IMR-90 (cell line): ENCODE data around the gene SLC9C2. TPM values are rescaled to one million over a fixed set of nuclear protein-coding genes. Genes with fewer than 3 reads are reported as not detected.
A peak's percentile ranks its signal among the peaks of the same experiment; 100 is the strongest.
"Not testable (repeated sequence)": the region's sequence is repeated elsewhere in the genome, so short reads cannot be mapped to it uniquely, and the experiment has no call there.

ENCODE experiments used
- ATAC-seq: fragments of 200-7000 bp; cut with Tn5 transposase; 2 replicates; pipeline ENCODE4 v1.9.1; 2020; ENCODE audit warnings: low read depth, mild to moderate bottlenecking, moderate library complexity
- BruUV-seq: library from RNA; stranded (reverse); fragments of 400-500 nt; replicated peaks from 2 replicates; lab custom pipeline; 2021; lab: Mats Ljungman, UMichigan
- CTCF ChIA-PET: fragments of 300-600 bp; formaldehyde crosslinking; extraction: SDS; loops from one replicate; lab custom pipeline; 2021; ENCODE audit warnings: antibody characterized with exemption; lab: Yijun Ruan, JAX
- POLR2A ChIA-PET: fragments of 300-600 bp; sonication (Branson Sonifier 250); formaldehyde crosslinking; loops from one replicate; lab custom pipeline; 2022; ENCODE audit warnings: antibody characterized with exemption; ENCODE audit not compliant: unreplicated experiment; lab: Charles Lee
- DNase-seq: peaks from one replicate; pipeline ENCODE4 v3.0.0; 2013
- H2AFZ ChIP-seq: replicated peaks from 2 replicates; pipeline ENCODE3; 2013; ENCODE audit warnings: low read length, mild to moderate bottlenecking; ENCODE audit not compliant: poor library complexity
- H2AK5ac ChIP-seq: 2 replicates; pipeline ENCODE4 v1.6.1; 2013; ENCODE audit warnings: low read depth, low read length, inconsistent platforms
- H2AK9ac ChIP-seq: replicated peaks from 2 replicates; pipeline ENCODE3; 2013; ENCODE audit warnings: mild to moderate bottlenecking, low read depth, low read length, moderate library complexity; ENCODE audit not compliant: poor library complexity
- H2BK120ac ChIP-seq: 2 replicates; pipeline ENCODE4 v1.6.1; 2013; ENCODE audit warnings: low read depth, low read length, inconsistent platforms
- H2BK15ac ChIP-seq: 3 replicates; pipeline ENCODE4 v1.6.1; 2013; ENCODE audit warnings: low read depth, low read length, inconsistent platforms
- H2BK20ac ChIP-seq: 2 replicates; pipeline ENCODE4 v1.6.1; 2013; ENCODE audit warnings: low read depth, mild to moderate bottlenecking, inconsistent platforms, low read length, moderate library complexity
- H2BK5ac ChIP-seq: 2 replicates; pipeline ENCODE4 v1.6.1; 2013; ENCODE audit warnings: mild to moderate bottlenecking, low read depth, low read length, inconsistent platforms; ENCODE audit not compliant: poor library complexity, severe bottlenecking
- H3K14ac ChIP-seq: replicated peaks from 2 replicates; pipeline ENCODE4 v1.6.1; 2013; ENCODE audit warnings: low read depth, low read length, inconsistent platforms
- H3K18ac ChIP-seq: 2 replicates; pipeline ENCODE4 v1.6.1; 2013; ENCODE audit warnings: low read depth, low read length, control low read depth
- H3K23ac ChIP-seq: 2 replicates; pipeline ENCODE4 v1.6.1; 2013; ENCODE audit warnings: low read depth, low read length, inconsistent platforms
- H3K27ac ChIP-seq: 2 replicates; pipeline ENCODE4 v1.5.1; 2013; ENCODE audit warnings: mild to moderate bottlenecking, control low read depth, low read length; ENCODE audit not compliant: insufficient read depth
- H3K27me3 ChIP-seq: 2 replicates; pipeline ENCODE4 v1.6.1; 2013; ENCODE audit warnings: low read length; ENCODE audit not compliant: control insufficient read depth, insufficient read depth
- H3K36me3 ChIP-seq: 2 replicates; pipeline ENCODE4 v1.6.1; 2013; ENCODE audit warnings: low read length, mixed read lengths; ENCODE audit not compliant: control insufficient read depth, insufficient read depth
- H3K4ac ChIP-seq: 2 replicates; pipeline ENCODE4 v1.6.1; 2013; ENCODE audit warnings: low read depth, low read length, inconsistent platforms
- H3K4me1 ChIP-seq: 2 replicates; pipeline ENCODE4 v1.6.1; 2013; ENCODE audit warnings: low read length, mixed read lengths; ENCODE audit not compliant: control insufficient read depth, insufficient read depth
- H3K4me2 ChIP-seq: 2 replicates; pipeline ENCODE4 v1.6.1; 2013; ENCODE audit warnings: low read depth, mild to moderate bottlenecking, control low read depth, low read length, moderate library complexity
- H3K4me3 ChIP-seq: 2 replicates; pipeline ENCODE4 v1.5.1; 2013; ENCODE audit warnings: low read depth, mild to moderate bottlenecking, control low read depth, low read length, moderate library complexity; ENCODE audit not compliant: insufficient read depth
- H3K56ac ChIP-seq: 2 replicates; pipeline ENCODE4 v1.6.1; 2013; ENCODE audit warnings: low read length, inconsistent platforms; ENCODE audit not compliant: insufficient read depth; ENCODE audit errors: extremely low read depth
- H3K79me1 ChIP-seq, 2 experiments: 2 replicates each; pipeline ENCODE4 v1.6.1; 2013; ENCODE audit warnings: low read length in 2 of 2, inconsistent platforms in 1 of 2, low read depth in 1 of 2
- H3K9ac ChIP-seq: 2 replicates; pipeline ENCODE4 v1.6.1; 2013; ENCODE audit warnings: low read depth, low read length, control low read depth
- H3K9me1 ChIP-seq: 2 replicates; pipeline ENCODE4 v1.6.1; 2013; ENCODE audit warnings: low read length, inconsistent platforms; ENCODE audit not compliant: insufficient read depth
- H3K9me3 ChIP-seq: 2 replicates; pipeline ENCODE4 v1.6.1; 2013; ENCODE audit warnings: low read length; ENCODE audit not compliant: control insufficient read depth, insufficient read depth
- H4K20me1 ChIP-seq: 2 replicates; pipeline ENCODE4 v1.6.1; 2013; ENCODE audit warnings: low read length, inconsistent platforms; ENCODE audit not compliant: insufficient read depth
- H4K5ac ChIP-seq: 2 replicates; pipeline ENCODE4 v1.6.1; 2013; ENCODE audit warnings: mild to moderate bottlenecking, low read depth, low read length, control low read depth
- H4K8ac ChIP-seq, 2 experiments: 2 replicates each; pipeline ENCODE4 v1.6.1; 2013; ENCODE audit warnings: low read depth in 2 of 2, low read length in 2 of 2, control low read depth in 1 of 2, inconsistent platforms in 1 of 2
- H4K91ac ChIP-seq: 2 replicates; pipeline ENCODE4 v1.6.1; 2013; ENCODE audit warnings: low read depth, low read length, inconsistent platforms; ENCODE audit not compliant: insufficient read depth
- WGBS, 2 experiments: methylation state at CpG; one replicate each; pipeline versions ENCODE4 v1.1.5 to v1.1.7; 2013; ENCODE audit warnings: missing lambda C conversion rate in 2 of 2; ENCODE audit not compliant: insufficient read length in 1 of 2; ENCODE audit errors: extremely low coverage in 2 of 2; 5-methylcytosine and 5-hydroxymethylcytosine counted together
- dilution Hi-C: fragments of 300-500 bp; cut with HindIII; formaldehyde crosslinking; loops from one replicate; pipeline ENCODE4 v1.14.3; 2018; ENCODE audit warnings: low sequenced_read_pairs; ENCODE audit not compliant: unreplicated experiment
- in situ Hi-C: fragments of 300-500 bp; cut with MboI; formaldehyde crosslinking; loops from 3 replicates; pipeline ENCODE4 v1.14.3; 2019; ENCODE audit warnings: low sequenced_read_pairs, inconsistent platforms, mixed read lengths
- intact Hi-C: fragments of 100-400 bp; cut with micrococcal nuclease; formaldehyde crosslinking; loops from 2 replicates; pipeline ENCODE4 v1.10.0; 2022
- polyA plus RNA-seq, 3 experiments: library from polyadenylated mRNA; depleted of rRNA; stranded (reverse); fragments of >200 nt; gene quantifications; 2 replicates each; pipeline ENCODE4 v1.2.3, GENCODE V29; 2012; ENCODE audit warnings: low replicate concordance in 1 of 3
- total RNA-seq: library from RNA; depleted of rRNA; stranded (reverse); fragments of >200 nt; gene quantifications from 2 replicates; pipeline ENCODE4 v1.2.3, GENCODE V29; 2012

SLC9C2 gene
- total and polyA plus RNA-seq, 2 of the 4 experiments (the other 2 are of a cell fraction), result not detected

- DNase-seq, result peak; percentile 30
- H3K79me1 ChIP-seq, H3K4me1 ChIP-seq, BruUV-seq, POLR2A ChIA-PET, H3K4me3 ChIP-seq, ATAC-seq, H2BK120ac ChIP-seq, H3K27me3 ChIP-seq, H3K27ac ChIP-seq, dilution Hi-C loops, H3K14ac ChIP-seq, H3K23ac ChIP-seq, H2BK15ac ChIP-seq, H3K56ac ChIP-seq, H3K9me3 ChIP-seq, H4K5ac ChIP-seq, H4K8ac ChIP-seq, H2AK9ac ChIP-seq, H3K9ac ChIP-seq, intact Hi-C loops, H3K4me2 ChIP-seq, in situ Hi-C loops, H2BK5ac ChIP-seq, H4K91ac ChIP-seq, H2AFZ ChIP-seq, H2AK5ac ChIP-seq, H3K18ac ChIP-seq, H4K20me1 ChIP-seq, H2BK20ac ChIP-seq, CTCF ChIA-PET, H3K9me1 ChIP-seq, H3K4ac ChIP-seq: not testable (repeated sequence)
- H3K36me3 ChIP-seq, result peaks cover 11% of the 10 kb centered on the region
- WGBS, 2 experiments, result no CpG with 5 or more reads among the region's 2 CpGs
Observed at GRCh38 chr1:173462666-173463065, 140.2 kb downstream of the SLC9C2 start.
